ENCODE results near the gene IL2RA. TPM values are rescaled to one million over a fixed set of nuclear protein-coding genes. Genes with fewer than 3 reads are reported as not detected.

IL2RA gene
- total and polyA plus RNA-seq, 12 donors, result 0.19 to 9.1 (median 0.82) TPM

GRCh38 chr10:5999440-6000165, 62.6 kb downstream of the IL2RA start:
- ATAC-seq (no peak), DNase-seq (no peak)
- WGBS, 2 donors, result 67 to 70% methylated on average over 20 of the region's 20 CpGs
- Histone ChIP-seq H3K4me1 (no peaks in the 10 kb centered on the region), H3K27me3 (peaks cover 0 to 6% (median 0%) of the 10 kb centered on the region in 7 donors), H3K27ac (no peak overlapping the region), H3K36me3 (no peaks in the 10 kb centered on the region), H3K4me3 (no peak overlapping the region), H3K9me3 (peaks cover 0 to 2% (median 0%) of the 10 kb centered on the region in 11 donors)
- no peak for TF ChIP-seq CTCF (IDR thresholded peaks at IDR 0.05)
- intact Hi-C loops (cut with DNase I), result no loop called here

- Histone ChIP-seq H3K9me3 (peaks cover 0 to 26% (median 6%) of the 10 kb centered on the region in 11 donors), H3K4me3 (no peak overlapping the region), H3K36me3 (no peaks in the 10 kb centered on the region), H3K27me3 (peaks cover 0 to 6% (median 0%) of the 10 kb centered on the region in 7 donors), H3K4me1 (no peaks in the 10 kb centered on the region), H3K27ac (no peak overlapping the region)
- intact Hi-C loops (cut with DNase I), result no loop called here
- ATAC-seq (no peak), DNase-seq (no peak)
- TF ChIP-seq CTCF (IDR thresholded peaks at IDR 0.05), result no peak
- 82 to 88% methylated on average over 4 of the region's 4 CpGs for WGBS, 2 donors
Measured at GRCh38 chr10:5996696-5997095, 65.5 kb downstream of the IL2RA start.

- peaks cover 0 to 33% (median 8%) of the 10 kb centered on the region in 11 donors for H3K9me3 ChIP-seq
- WGBS, 2 donors, result 85 to 97% methylated on average over 1 of the region's 1 CpG
- no peak for TF ChIP-seq CTCF (IDR thresholded peaks at IDR 0.05)
- intact Hi-C loops (cut with DNase I), result no loop called here
- no peak for ATAC-seq
- no peak for DNase-seq
- H3K4me1 ChIP-seq, result peaks cover 0 to 6% (median 0%) of the 10 kb centered on the region in 9 donors
- H3K36me3 ChIP-seq, result no peaks in the 10 kb centered on the region
- no peaks in the 10 kb centered on the region for H3K27me3 ChIP-seq
- H3K4me3 ChIP-seq, result no peak overlapping the region
- no peak overlapping the region for H3K27ac ChIP-seq
Measured at GRCh38 chr10:5992398-5992797, 69.8 kb downstream of the IL2RA start.

GRCh38 chr10:5991708-5992107, 70.5 kb downstream of the IL2RA start:
- H3K4me1 ChIP-seq, result peaks cover 0 to 7% (median 0%) of the 10 kb centered on the region in 9 donors
- H3K36me3 ChIP-seq, result no peaks in the 10 kb centered on the region
- intact Hi-C loops (cut with DNase I), result no loop called here
- no peak overlapping the region for H3K4me3 ChIP-seq
- DNase-seq (no peak), ATAC-seq (no peak)
- no peaks in the 10 kb centered on the region for H3K27me3 ChIP-seq
- no peak overlapping the region for H3K27ac ChIP-seq
- peaks cover 0 to 33% (median 8%) of the 10 kb centered on the region in 11 donors for H3K9me3 ChIP-seq
- TF ChIP-seq CTCF (IDR thresholded peaks at IDR 0.05), result no peak
